Subcutaneous adipose tissue (tissue), 4 donors: ENCODE data around the gene CUL9. TPM values are rescaled to one million over a fixed set of nuclear protein-coding genes. Genes with fewer than 3 reads are reported as not detected.

ENCODE experiments used
- CTCF ChIP-seq: fragments of 450-650 bp; IDR thresholded peaks from one replicate; pipeline ENCODE4 v1.5.1; 2016; ENCODE audit warnings: low read depth, mild to moderate bottlenecking, control low read depth, antibody characterized with exemption, moderate library complexity
- total RNA-seq, 4 donors: library from RNA; depleted of rRNA; stranded (reverse); fragments of >200 nt; gene quantifications; one replicate each; pipeline ENCODE4 v1.1.0, GENCODE V29; 2016

Gene CUL9
- total RNA-seq, 4 donors from 2014 or later, result 16.3 to 36.7 (median 27.2) TPM

GRCh38 chr6:43215066-43215465, 33.1 kb downstream of the CUL9 start:
- TF ChIP-seq CTCF, result no peak

- TF ChIP-seq CTCF, result no peak
Measured at GRCh38 chr6:43216200-43216599, 34.2 kb downstream of the CUL9 start.

GRCh38 chr6:43217351-43217750, 35.4 kb downstream of the CUL9 start:
- TF ChIP-seq CTCF, result no peak

GRCh38 chr6:43219119-43219518, 37.1 kb downstream of the CUL9 start:
- TF ChIP-seq CTCF, result no peak

- no peak for TF ChIP-seq CTCF
Measured at GRCh38 chr6:43219814-43220213, 37.8 kb downstream of the CUL9 start.

GRCh38 chr6:43220439-43220951, 38.5 kb downstream of the CUL9 start:
- TF ChIP-seq CTCF, result no peak

- TF ChIP-seq CTCF, result no peak
Measured at GRCh38 chr6:43221046-43221972, 39.3 kb downstream of the CUL9 start.
